HUES6 (cell line): ENCODE data around the gene SLC12A7.
"Not testable (repeated sequence)": the region's sequence is repeated elsewhere in the genome, so short reads cannot be mapped to it uniquely, and the experiment has no call there.

ENCODE experiments used
- H3K27ac ChIP-seq: 2 replicates; pipeline ENCODE4 v1.7.0; 2013; ENCODE audit warnings: low read depth, mild to moderate bottlenecking, low read length, inconsistent platforms
- H3K27me3 ChIP-seq: 2 replicates; pipeline ENCODE4 v1.6.1; 2013; ENCODE audit warnings: low read length; ENCODE audit not compliant: control insufficient read depth, insufficient read depth
- H3K36me3 ChIP-seq: 2 replicates; pipeline ENCODE4 v1.6.1; 2013; ENCODE audit warnings: low read length; ENCODE audit not compliant: control insufficient read depth, insufficient read depth
- H3K4me1 ChIP-seq: 2 replicates; pipeline ENCODE4 v1.6.1; 2013; ENCODE audit warnings: low read length; ENCODE audit not compliant: control insufficient read depth, insufficient read depth
- H3K4me3 ChIP-seq: 2 replicates; pipeline ENCODE4 v1.5.1; 2013; ENCODE audit warnings: low read depth, low read length
- H3K9ac ChIP-seq: one replicate; pipeline ENCODE4 v1.6.1; 2013; ENCODE audit warnings: mild to moderate bottlenecking, low read length
- H3K9me3 ChIP-seq: 2 replicates; pipeline ENCODE4 v1.6.1; 2013; ENCODE audit warnings: low read depth, low read length; ENCODE audit not compliant: control insufficient read depth, insufficient read depth

Gene SLC12A7

DNA sequence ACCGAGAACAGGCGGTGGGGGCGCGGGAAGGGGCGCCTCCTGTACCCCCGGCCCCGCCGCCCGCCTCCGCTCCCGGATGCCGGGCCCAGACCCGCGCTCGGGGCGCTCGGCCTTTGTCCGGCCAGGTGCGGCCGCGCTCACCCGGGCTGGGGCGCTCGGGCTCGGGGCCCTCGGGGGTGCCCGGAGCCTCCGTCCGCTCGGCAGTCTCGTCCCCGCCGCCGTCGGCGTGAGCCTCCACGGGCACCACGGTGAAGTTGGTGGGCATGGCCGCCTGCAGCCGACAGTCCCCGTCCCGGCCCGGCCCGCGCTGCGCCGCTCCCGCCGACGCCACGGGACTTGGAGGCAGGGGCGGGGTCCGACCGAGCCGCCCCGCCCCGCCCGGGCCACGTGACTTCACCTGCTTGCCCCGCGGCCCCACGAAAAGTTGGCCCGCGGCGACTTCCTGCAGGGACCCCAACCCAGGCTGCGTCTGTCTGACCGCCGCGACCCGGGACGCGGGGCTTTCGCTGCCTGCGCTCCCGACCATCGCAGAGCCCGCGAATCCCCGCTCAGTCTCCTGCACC, at the start of gene SLC12A7:
Gene SLC12A7, minus strand, starts transcription at position 337 of the 563 bp plus-strand sequence. Its CDS starts 72 bp downstream, at position 265.
- H3K4me3 ChIP-seq: peak within 1 kb of the TSS; percentile 76
- no peaks in the 10 kb centered on the region for H3K36me3 ChIP-seq
- H3K4me1 ChIP-seq: peaks cover 21% of the 10 kb centered on the region
- H3K9me3 ChIP-seq: no peaks in the 10 kb centered on the region
- 0 out of 2 replicates have a peak, but pooled peaks cover 3% of the 10 kb centered on the region for H3K27me3 ChIP-seq
- H3K9ac ChIP-seq: peak within 1 kb of the TSS; percentile 49
- H3K27ac ChIP-seq: no peak within 1 kb of the TSS

DNA sequence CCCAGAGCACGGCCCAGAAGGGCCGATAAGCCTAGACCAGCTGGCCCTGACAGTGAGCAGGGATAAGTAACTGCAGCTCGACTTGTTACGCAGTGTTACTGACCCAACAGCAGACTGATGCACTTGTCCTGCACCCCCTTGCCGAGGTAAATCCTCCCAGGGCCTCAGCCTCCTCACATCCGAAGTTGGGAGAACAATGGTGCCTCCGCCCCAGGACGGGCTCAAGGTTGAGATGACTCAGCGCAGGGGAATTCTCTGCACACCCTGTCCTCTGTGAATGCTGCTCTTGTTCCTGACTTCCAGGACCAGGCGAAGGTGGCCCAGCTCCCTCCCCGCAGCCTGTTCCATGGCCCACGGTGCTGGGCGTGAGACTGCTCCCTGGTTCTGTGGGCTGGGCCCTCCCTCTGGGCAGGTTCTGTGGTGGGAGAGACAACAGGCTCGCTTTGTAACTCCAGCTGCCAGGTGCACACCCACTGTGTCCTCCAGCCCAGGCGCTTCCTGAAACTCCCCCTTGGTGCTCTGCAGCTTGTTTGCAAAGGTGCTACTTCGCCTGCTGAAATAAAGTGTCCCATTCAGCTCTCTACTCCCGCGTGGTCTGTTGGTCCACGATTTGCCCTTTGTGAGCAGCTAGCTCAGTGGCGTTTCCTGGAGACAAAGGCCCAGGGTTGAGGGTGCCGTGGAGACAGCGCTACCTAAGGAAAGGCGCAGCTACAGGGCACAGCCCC, 49.4 kb upstream of the SLC12A7 start:
- H3K4me1 ChIP-seq: no peaks in the 10 kb centered on the region; the same call in 1 of the 2 replicates
- no peak overlapping the region for H3K9ac ChIP-seq
- H3K27ac ChIP-seq: no peak overlapping the region

DNA sequence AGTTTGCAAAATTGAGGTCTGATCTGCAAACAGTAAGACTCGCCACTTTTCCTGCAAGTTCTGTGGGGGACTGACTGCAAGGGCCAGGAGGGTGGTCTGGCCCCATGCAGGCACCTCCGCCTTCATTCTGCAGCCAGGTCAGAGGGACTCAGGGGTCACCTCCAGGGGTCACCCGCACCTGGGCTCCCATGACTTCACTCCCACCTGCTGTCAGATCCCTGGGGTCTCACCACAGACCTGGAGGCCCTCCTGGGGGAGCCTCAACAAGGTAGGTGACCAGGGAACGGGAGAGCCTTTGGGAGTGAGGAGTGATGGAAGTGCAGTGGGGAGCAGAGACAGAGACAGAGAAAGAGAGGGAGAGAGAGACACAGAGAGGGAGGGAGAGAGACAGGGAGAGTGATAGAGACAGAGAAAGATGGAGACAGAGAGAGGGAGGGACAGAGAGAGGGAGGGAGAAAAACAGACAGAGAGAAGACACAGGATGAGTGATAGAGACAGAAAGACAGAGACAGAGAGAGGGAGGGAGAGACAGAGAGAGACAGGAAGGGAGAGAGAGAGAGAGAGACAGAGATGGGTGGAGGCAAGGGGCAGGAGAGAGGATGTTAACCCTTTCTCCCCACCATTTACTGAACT, 48.0 kb upstream of the SLC12A7 start:
- no peak overlapping the region for H3K27ac ChIP-seq
- H3K9me3 ChIP-seq: peaks cover 7% of the 10 kb centered on the region; the same call in 1 of the 2 replicates
- no peak overlapping the region for H3K9ac ChIP-seq
- no peak overlapping the region for H3K4me3 ChIP-seq
- H3K27me3 ChIP-seq: peaks cover 32% of the 10 kb centered on the region
- H3K36me3 ChIP-seq: no peaks in the 10 kb centered on the region
- H3K4me1 ChIP-seq: no peaks in the 10 kb centered on the region; the same call in 1 of the 2 replicates

More for the DNA sequence above, 49.4 kb upstream of the SLC12A7 start:
- Histone ChIP-seq H3K9me3 (peaks cover 7% of the 10 kb centered on the region; the same call in 1 of the 2 replicates), H3K4me3 (no peak overlapping the region), H3K27me3 (peaks cover 23% of the 10 kb centered on the region), H3K36me3 (no peaks in the 10 kb centered on the region)

DNA sequence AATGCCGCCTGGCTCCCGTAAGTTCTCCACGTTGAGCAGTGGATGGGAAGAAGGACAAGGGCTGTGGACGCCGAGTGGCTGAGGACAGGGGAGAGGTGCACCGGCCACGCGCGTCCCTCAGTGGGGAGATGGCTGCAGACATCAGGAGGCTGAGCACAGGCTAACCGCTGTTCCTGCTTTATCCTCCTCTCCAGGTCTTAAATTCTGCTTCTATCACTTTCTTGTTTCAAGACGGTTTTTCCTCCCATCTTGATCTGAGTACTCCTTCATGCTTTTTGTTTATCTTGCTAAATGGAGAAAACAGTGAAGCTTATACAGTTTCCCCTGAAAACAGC, 47.4 kb upstream of the SLC12A7 start:
- Histone ChIP-seq H3K4me3 (no peak overlapping the region), H3K27me3 (peaks cover 38% of the 10 kb centered on the region), H3K27ac (no peak overlapping the region), H3K36me3 (no peaks in the 10 kb centered on the region), H3K4me1 (no peaks in the 10 kb centered on the region), H3K9me3 (peaks cover 7% of the 10 kb centered on the region; the same call in 1 of the 2 replicates), H3K9ac (no peak overlapping the region)

DNA sequence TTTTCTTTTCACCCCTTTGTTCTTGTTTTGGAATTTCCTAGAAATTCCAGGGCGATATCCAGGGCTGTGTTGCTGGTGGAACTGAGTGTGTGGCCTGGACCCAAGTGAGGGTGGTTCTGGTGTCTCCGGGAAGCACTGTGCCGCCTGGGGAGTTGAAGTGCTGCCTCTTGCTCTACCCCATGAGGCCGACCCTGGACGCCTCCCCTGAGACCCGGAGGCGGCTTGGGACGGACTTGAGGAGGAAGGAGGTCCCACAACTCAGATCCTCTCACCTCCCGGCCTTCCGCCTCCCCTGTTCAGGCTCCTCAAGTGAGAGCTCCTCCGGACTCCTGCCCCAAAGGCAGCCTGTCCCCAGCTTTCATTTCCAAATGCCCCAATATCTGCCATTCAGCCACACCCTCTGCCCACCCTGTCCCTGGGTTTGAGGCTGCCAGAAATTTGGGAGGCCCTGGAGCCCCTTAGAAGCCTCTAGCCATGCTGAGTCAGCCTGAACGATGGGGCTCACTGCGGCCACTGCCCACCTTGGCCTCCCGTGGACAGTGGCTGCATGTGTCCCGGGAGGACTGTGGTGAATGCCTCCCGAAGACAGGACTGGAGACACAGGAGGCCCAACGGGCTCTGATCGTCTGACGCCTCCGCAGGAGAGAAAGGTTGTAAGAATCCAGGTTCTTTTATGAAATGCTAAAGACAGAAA, 46.9 kb upstream of the SLC12A7 start:
- Histone ChIP-seq H3K4me3 (no peak overlapping the region), H3K36me3 (no peaks in the 10 kb centered on the region), H3K27ac (no peak overlapping the region), H3K27me3 (peaks cover 43% of the 10 kb centered on the region), H3K4me1 (no peaks in the 10 kb centered on the region), H3K9me3 (peaks cover 7% of the 10 kb centered on the region; the same call in 1 of the 2 replicates), H3K9ac (no peak overlapping the region)

DNA sequence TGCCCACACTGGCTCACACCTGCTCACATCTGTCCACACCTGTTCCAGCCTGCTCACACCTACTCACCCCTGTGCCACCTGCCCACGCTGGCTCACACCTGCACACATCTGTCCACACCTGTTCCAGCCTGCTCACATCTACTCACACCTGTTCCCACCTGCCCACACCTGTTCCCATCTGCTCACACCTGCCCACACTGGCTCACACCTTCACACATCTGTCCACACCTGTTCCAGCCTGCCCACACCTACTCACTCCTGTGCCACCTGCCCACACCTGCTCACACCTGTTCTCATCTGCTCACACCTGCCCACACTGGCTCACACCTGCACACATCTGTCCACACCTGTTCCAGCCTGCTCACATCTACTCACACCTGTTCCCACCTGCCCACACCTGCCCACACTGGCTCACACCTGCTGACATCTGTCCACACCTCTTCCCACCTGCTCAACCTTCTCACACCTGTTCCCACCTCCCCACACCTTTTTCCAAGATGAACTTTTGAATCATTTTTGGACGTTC, 45.7 kb upstream of the SLC12A7 start:
- H3K27me3 ChIP-seq: peaks cover 51% of the 10 kb centered on the region
- not testable (repeated sequence) for H3K9ac ChIP-seq, H3K4me1 ChIP-seq, H3K27ac ChIP-seq, H3K9me3 ChIP-seq, H3K4me3 ChIP-seq, H3K36me3 ChIP-seq

DNA sequence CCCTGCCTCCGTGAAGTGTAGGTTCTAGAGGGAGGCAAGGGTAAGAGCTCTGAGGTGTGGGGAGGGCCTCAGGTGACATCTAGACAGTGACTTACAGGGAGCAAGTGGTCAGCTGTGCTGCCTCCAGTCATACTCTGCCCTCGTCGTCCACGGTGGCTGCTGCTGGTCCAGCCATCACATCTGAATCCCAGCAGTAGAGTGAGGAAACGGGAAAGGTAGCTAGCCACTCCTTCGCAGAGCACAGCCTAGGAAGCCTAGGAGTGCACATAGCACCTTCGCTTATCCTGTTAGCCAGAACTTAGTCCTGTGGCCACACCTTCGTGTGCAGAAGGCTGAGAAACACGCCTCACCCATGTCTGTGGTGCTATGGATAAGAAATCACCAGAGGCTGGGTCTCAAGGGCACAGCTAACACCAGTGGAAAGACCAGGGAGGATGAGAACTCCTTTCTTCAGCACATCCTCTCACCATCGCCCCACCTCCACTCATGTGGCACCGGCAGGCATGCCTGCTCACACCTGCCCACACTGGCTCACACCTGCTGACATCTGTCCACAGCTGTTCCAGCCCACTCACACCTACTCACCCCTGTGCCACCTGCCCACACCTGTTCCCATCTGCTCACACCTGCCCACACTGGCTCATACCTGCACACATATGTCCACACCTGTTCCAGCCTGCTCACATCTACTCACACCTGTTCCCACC, 45.0 kb upstream of the SLC12A7 start:
- Histone ChIP-seq H3K27me3 (peaks cover 51% of the 10 kb centered on the region), H3K36me3 (no peaks in the 10 kb centered on the region), H3K9me3 (peaks cover 7% of the 10 kb centered on the region; the same call in 1 of the 2 replicates), H3K27ac (no peak overlapping the region), H3K9ac (no peak overlapping the region), H3K4me1 (no peaks in the 10 kb centered on the region), H3K4me3 (no peak overlapping the region)

DNA sequence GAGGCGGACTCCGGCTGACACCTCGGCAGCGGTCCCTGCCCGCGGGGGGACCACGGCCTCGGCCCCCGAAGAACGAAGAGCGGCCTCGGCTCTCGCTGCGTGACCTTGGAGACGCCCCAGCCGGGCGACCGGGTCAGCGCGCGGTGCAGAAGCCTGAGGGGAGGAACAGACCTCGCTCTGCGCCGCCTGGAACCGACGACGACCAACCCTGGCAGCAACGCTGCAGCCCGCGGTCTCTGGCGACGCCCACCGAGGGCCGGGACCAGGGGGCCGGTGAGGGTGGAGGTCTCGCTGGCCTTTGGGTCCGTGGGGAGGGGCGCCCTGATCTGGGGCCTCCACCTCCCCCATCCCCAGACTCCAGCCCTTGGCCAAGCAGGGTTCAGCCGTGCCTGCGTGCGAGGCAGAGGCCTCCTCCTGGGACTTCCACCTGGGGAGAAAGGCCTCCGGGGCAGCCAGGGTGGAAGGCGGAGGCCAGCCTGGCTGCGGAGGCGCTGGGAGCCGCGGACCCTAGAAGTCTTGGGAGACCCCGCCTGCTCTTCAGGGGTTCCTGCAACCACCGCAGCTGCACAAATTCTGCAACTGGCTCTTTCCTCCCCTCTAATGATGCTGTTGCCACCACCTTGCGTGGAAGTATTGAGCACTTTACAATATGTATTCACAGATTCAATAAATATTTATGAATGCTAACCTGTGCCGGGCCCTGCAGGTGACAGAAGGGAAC, 44.3 kb upstream of the SLC12A7 start:
- Histone ChIP-seq H3K9ac (no peak overlapping the region), H3K36me3 (no peaks in the 10 kb centered on the region), H3K4me3 (peak overlapping the region; percentile 54), H3K27ac (no peak overlapping the region), H3K4me1 (no peaks in the 10 kb centered on the region), H3K9me3 (peaks cover 7% of the 10 kb centered on the region; the same call in 1 of the 2 replicates), H3K27me3 (peaks cover 51% of the 10 kb centered on the region)

DNA sequence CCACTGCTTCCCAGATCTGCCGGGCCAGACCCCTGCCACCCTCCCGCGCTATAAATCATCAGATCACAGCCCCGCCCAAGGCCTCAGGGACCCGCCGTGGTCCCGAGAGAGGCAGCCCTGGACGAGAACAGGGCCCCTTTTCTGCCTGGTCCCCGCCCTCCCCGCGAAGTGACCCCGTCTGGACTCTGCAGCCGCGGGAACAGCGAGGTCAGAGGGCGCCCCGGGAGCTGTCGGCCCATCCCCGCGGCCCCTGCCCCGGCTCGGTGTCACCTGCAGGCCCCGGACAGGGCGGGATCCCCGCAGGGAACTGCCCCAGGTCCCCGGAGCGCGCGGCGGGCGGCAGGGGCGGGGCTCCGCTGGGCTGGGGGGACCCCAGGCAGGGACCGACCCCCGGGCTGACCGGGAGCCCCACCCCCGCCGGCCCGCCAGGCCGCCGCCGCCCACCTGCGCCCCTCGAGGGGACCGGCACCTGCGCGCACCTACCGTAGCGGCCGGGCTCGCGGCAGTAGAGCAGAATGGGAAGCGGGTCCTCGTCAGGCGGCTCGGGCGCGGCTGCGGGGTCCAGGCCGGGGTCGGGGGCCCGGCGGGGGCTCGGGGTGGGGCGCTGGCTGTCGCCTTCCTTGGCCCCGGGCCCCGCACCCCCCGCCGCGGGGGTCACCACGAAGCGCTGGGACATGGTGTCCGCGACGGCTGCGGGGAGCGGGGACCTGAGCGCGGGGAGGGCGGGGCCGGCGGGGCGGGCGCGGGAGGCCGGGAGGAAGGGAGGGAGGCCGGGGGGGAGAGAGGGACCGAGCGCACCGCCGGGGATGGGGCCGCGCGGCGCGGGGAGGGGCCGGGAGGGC, 43.5 kb upstream of the SLC12A7 start:
- peak overlapping the region; percentile 54 for H3K4me3 ChIP-seq
- H3K9ac ChIP-seq: no peak overlapping the region
- H3K4me1 ChIP-seq: no peaks in the 10 kb centered on the region
- H3K36me3 ChIP-seq: no peaks in the 10 kb centered on the region
- H3K27ac ChIP-seq: no peak overlapping the region
- peaks cover 7% of the 10 kb centered on the region; the same call in 1 of the 2 replicates for H3K9me3 ChIP-seq
- peaks cover 51% of the 10 kb centered on the region for H3K27me3 ChIP-seq
